Adipocyte (in vitro differentiated cells): Measurements from ENCODE around the gene SLC66A1.

Experiments
- DNase-seq: peaks from one replicate; pipeline ENCODE4 v3.0.0-alpha.2; 2015; ENCODE audit warnings: low read depth
- H3K27me3 ChIP-seq: replicated peaks from 2 replicates; pipeline ENCODE4 v1.7.0; 2013; ENCODE audit warnings: mild to moderate bottlenecking, low read length, moderate library complexity; ENCODE audit not compliant: control insufficient read depth, insufficient read depth
- H3K36me3 ChIP-seq: 2 replicates; pipeline ENCODE4 v1.7.0; 2013; ENCODE audit warnings: low read length, mild to moderate bottlenecking, moderate library complexity; ENCODE audit not compliant: control insufficient read depth, insufficient read depth, severe bottlenecking
- H3K4me1 ChIP-seq: 2 replicates; pipeline ENCODE4 v1.7.0; 2013; ENCODE audit warnings: mild to moderate bottlenecking, low read length, moderate library complexity; ENCODE audit not compliant: control insufficient read depth, insufficient read depth
- H3K4me3 ChIP-seq: 2 replicates; pipeline ENCODE4 v1.7.0; 2013; ENCODE audit warnings: mild to moderate bottlenecking, low read length, moderate library complexity
- H3K9ac ChIP-seq: 2 replicates; pipeline ENCODE4 v1.7.0; 2013; ENCODE audit warnings: mild to moderate bottlenecking, low read length, moderate library complexity
- H3K9me3 ChIP-seq: 2 replicates; pipeline ENCODE4 v1.7.0; 2013; ENCODE audit warnings: mild to moderate bottlenecking, low read length, moderate library complexity; ENCODE audit not compliant: control insufficient read depth

Gene SLC66A1

GRCh38 chr1:19315378-19316198 lies 3.5 kb downstream of the SLC66A1 start:
- peaks cover 25% of the 10 kb centered on the region for H3K36me3 ChIP-seq
- DNase-seq: peak; percentile 40
- peaks cover 16% of the 10 kb centered on the region for H3K4me1 ChIP-seq

DNA sequence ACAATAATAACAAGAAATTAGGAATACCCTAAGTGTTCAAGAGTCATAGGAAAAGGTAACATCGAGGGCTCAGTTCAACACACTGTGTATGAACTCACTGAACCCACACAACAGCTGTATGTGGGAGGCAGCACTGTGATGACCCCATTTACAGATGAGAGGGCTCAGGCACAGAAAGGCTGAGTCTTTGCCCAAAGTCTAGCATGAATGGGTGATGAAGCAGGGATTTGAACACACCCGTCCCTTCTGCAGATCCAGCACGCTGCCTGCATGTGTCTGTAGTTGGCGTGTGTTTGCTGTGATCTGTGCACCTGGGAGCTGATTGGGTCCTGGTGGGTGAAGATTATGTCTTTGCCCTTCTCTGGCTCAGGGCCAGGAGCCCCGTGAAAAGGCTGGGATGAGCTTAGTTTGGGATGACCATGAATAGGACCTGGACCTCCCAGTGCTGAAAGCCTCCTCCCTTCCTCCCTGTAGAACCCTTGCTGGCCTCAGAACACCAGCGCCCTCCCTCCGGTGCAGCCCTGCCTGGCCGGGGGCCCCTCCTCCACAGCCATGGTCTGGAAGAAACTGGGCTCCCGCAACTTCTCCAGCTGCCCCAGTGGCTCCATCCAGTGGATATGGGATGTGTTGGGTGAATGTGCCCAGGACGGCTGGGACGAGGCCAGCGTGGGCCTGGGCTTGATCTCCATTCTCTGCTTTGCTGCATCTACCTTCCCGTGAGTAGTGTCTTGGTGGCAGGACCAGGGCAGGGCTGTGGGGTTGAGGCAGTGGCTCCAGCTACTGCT lies 5.2 kb downstream of the SLC66A1 start:
- no peaks in the 10 kb centered on the region for H3K9me3 ChIP-seq
- peaks cover 34% of the 10 kb centered on the region for H3K36me3 ChIP-seq
- H3K27me3 ChIP-seq: no peaks in the 10 kb centered on the region
- H3K4me1 ChIP-seq: peaks cover 10% of the 10 kb centered on the region
- no peak for DNase-seq
- no peak overlapping the region for H3K9ac ChIP-seq
- no peak overlapping the region for H3K4me3 ChIP-seq

More at GRCh38 chr1:19315378-19316198, 3.5 kb downstream of the SLC66A1 start:
- H3K9ac ChIP-seq: no peak overlapping the region
- no peaks in the 10 kb centered on the region for H3K27me3 ChIP-seq
- no peak overlapping the region for H3K4me3 ChIP-seq
- H3K9me3 ChIP-seq: no peaks in the 10 kb centered on the region

DNA sequence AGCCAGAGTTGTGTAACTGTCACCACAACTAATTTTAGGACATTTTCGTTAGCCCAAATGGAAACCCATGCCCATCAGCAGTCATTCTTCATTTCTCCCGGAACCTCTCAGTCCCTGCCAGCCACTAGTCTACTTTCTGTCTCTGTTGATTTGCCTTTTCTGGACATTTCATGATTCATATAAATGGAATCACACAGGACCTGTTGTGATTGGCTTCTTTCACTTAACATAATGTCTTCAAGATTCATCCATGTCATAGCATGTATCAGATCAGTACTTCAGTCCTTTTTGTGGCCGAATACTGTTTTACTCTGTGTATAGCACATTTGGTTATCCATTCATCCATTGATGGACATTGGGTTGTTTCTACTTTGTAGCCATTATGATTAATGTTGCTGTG lies 7.1 kb downstream of the SLC66A1 start:
- H3K9ac ChIP-seq: no peak overlapping the region
- no peak overlapping the region for H3K4me3 ChIP-seq
- H3K36me3 ChIP-seq: peaks cover 39% of the 10 kb centered on the region
- no peaks in the 10 kb centered on the region for H3K27me3 ChIP-seq
- no peak for DNase-seq
- H3K9me3 ChIP-seq: no peaks in the 10 kb centered on the region
- H3K4me1 ChIP-seq: no peaks in the 10 kb centered on the region

DNA sequence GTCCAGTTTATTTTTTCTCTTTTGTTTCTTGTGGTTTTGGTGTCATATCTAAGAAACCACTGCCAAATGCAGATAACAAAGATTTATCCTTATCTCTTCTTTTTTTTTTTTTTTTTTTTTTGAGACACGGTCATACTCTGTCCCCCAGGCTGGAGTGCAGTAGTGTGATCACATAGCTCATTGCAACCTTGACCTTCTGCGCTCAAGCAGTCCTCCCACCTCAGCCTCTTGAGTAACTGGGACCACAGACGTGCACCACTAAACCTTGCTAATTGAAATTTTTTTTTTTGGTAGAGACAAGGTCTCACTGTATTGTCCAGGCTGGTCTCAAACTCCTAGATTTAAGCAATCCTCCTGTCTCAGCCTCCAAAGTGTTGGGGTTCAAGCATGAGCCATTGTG lies 8.9 kb downstream of the SLC66A1 start:
- no peak for DNase-seq
- Histone ChIP-seq H3K9ac (no peak overlapping the region), H3K9me3 (no peaks in the 10 kb centered on the region), H3K4me3 (no peak overlapping the region), H3K4me1 (no peaks in the 10 kb centered on the region), H3K27me3 (no peaks in the 10 kb centered on the region), H3K36me3 (peaks cover 51% of the 10 kb centered on the region)

- H3K4me1 ChIP-seq: no peaks in the 10 kb centered on the region
- H3K4me3 ChIP-seq: no peak overlapping the region
- no peaks in the 10 kb centered on the region for H3K27me3 ChIP-seq
- DNase-seq: no peak
- no peaks in the 10 kb centered on the region for H3K9me3 ChIP-seq
- no peak overlapping the region for H3K9ac ChIP-seq
- peaks cover 65% of the 10 kb centered on the region for H3K36me3 ChIP-seq
These were observed 10.4 kb downstream of the SLC66A1 start for GRCh38 chr1:19322481-19322880.

DNA sequence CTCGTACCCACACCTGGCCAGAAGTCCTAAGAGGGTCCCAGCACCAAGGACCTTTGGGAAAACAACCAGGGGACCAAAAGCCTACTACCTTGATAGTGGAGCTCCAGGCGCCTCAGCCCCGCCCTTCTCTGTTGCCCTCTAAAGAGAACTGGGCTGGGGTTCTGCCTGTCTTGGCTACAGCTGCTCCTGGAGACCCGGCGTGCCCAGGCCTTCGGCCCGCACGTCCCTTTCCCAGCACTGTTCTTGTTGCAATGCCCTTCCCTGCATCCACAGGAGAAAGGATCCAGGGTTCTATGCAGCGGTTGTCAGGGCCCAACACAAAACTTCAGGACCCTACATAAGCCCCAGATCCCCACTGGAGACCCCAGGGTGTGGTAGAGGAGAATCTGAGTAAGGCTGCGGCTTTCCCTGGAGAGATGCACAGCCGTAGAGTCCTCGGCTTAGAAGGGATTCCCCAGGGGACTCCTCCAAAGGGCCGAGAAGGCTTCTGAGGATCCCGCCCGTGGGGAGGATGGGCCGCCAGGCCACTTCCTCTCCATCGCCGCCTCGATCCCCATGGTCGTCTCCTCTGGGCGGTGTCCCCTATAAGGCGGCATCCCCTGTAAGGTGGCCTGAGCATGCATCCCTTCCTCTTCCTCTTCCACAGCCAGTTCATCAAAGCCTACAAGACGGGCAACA lies 12.0 kb downstream of the SLC66A1 start:
- Histone ChIP-seq H3K36me3 (peaks cover 67% of the 10 kb centered on the region), H3K9ac (no peak overlapping the region), H3K9me3 (no peaks in the 10 kb centered on the region), H3K4me3 (no peak overlapping the region), H3K27me3 (no peaks in the 10 kb centered on the region), H3K4me1 (no peaks in the 10 kb centered on the region)
- DNase-seq: no peak

- peaks cover 65% of the 10 kb centered on the region for H3K36me3 ChIP-seq
- no peak overlapping the region for H3K4me3 ChIP-seq
- H3K9me3 ChIP-seq: no peaks in the 10 kb centered on the region
- no peaks in the 10 kb centered on the region for H3K4me1 ChIP-seq
- H3K9ac ChIP-seq: no peak overlapping the region
- no peak for DNase-seq
- H3K27me3 ChIP-seq: no peaks in the 10 kb centered on the region
These were observed 12.5 kb downstream of the SLC66A1 start for GRCh38 chr1:19324665-19324990.

DNA sequence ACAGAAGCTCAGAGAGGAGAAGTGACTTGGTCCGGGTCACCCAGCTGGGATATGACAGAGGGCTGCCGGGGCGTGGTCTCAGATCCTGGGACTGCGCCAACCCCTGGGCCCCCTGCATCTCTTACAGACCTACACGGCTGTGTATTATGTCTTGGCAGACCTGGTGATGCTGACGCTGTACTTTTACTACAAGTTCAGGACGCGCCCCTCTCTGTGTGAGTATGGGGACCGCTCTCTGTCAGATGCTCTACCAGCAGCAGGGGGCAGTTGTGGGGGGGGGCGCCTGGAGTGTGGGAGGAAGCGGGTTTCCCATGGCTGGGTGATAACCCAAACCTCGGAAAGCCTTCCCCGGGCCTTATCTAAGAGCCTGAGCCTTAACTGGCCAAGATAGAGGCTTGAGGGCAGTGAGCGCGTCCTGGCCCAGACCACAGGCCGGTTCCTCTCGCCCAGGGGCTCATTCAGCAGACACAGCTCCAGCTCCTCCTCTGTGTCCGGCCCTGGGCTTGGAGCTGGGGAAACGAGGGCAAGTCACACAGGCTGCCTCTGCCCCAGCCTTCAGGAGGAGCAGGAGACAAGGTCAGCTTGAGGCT lies 13.3 kb downstream of the SLC66A1 start:
- DNase-seq: no peak
- peaks cover 70% of the 10 kb centered on the region for H3K36me3 ChIP-seq
- no peak overlapping the region for H3K4me3 ChIP-seq
- no peaks in the 10 kb centered on the region for H3K4me1 ChIP-seq
- H3K9me3 ChIP-seq: no peaks in the 10 kb centered on the region
- no peak overlapping the region for H3K9ac ChIP-seq
- no peaks in the 10 kb centered on the region for H3K27me3 ChIP-seq

DNA sequence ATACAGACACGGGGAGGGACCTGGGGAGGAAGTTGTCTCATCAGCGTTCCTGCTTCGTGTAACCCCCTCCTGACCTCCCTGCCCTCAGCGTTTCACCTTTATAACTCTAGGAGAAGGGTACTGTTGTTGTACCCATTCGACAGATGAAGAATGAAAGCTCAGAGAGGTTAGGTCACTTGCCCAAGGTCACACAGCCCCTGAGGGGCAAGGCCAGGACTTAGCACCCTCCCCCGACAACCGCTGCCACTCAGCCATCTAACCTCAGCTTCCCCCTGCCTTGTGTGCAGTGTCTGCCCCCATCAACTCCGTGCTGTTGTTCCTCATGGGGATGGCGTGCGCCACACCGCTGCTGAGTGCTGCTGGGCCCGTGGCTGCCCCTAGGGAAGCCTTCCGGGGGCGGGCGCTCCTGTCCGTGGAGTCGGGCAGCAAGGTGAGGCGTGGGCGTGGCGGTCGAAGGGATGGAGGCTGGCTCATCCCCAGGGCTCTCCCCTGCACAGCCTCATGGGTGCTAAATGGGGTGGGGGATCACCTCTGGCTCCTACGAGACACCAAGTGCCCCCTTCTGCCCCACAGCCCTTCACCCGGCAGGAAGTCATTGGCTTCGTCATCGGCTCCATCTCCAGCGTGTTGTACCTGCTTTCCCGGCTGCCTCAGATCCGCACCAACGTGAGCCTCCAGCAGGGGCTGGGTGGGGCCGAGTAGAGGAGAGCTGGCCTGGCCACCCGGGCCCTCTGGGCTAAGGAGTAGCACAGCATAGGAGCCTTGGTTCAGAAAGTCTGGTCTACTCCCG lies 14.0 kb downstream of the SLC66A1 start:
- H3K4me1 ChIP-seq: no peaks in the 10 kb centered on the region
- H3K27me3 ChIP-seq: no peaks in the 10 kb centered on the region
- no peak overlapping the region for H3K9ac ChIP-seq
- no peak overlapping the region for H3K4me3 ChIP-seq
- H3K9me3 ChIP-seq: no peaks in the 10 kb centered on the region
- DNase-seq: no peak
- peaks cover 70% of the 10 kb centered on the region for H3K36me3 ChIP-seq

GRCh38 chr1:19326748-19327065 lies 14.6 kb downstream of the SLC66A1 start:
- H3K4me3 ChIP-seq: no peak overlapping the region
- H3K36me3 ChIP-seq: peaks cover 65% of the 10 kb centered on the region
- no peaks in the 10 kb centered on the region for H3K27me3 ChIP-seq
- no peak for DNase-seq
- no peaks in the 10 kb centered on the region for H3K9me3 ChIP-seq
- H3K4me1 ChIP-seq: no peaks in the 10 kb centered on the region
- no peak overlapping the region for H3K9ac ChIP-seq
